Neural cell (in vitro differentiated cells): Measurements from ENCODE around the gene SLAMF9.

Experiments used
- CTCF ChIP-seq: fragments of 450-650 bp; IDR thresholded peaks from 2 replicates; pipeline ENCODE4 v1.5.1; 2014; ENCODE audit warnings: antibody characterized with exemption, mild to moderate bottlenecking, moderate library complexity; ENCODE audit not compliant: poor library complexity, severe bottlenecking
- EP300 ChIP-seq: fragments of 450-650 bp; conservative IDR thresholded peaks from 2 replicates; pipeline ENCODE4 v1.6.1; 2014; ENCODE audit warnings: antibody characterized with exemption, mild to moderate bottlenecking, moderate library complexity; ENCODE audit not compliant: poor library complexity, severe bottlenecking
- EZH2 ChIP-seq: fragments of 200-600, 300-800 bp; shearing (Covaris generic), sonication (generic); IDR thresholded peaks from 2 replicates; pipeline ENCODE4 v1.6.1; 2014; ENCODE audit warnings: antibody characterized with exemption, low read length, borderline replicate concordance, mild to moderate bottlenecking; ENCODE audit not compliant: insufficient read depth, poor library complexity, severe bottlenecking
- POLR2AphosphoS5 ChIP-seq: IDR thresholded peaks from 2 replicates; pipeline ENCODE4 v1.6.1; 2012
- SMC3 ChIP-seq: fragments of 450-650 bp; conservative IDR thresholded peaks from 2 replicates; pipeline ENCODE4 v1.6.1; 2014; ENCODE audit warnings: antibody characterized with exemption, mild to moderate bottlenecking, moderate library complexity; ENCODE audit not compliant: poor library complexity

- no peak for TF ChIP-seq CTCF
- TF ChIP-seq EP300: no peak
- no peak for TF ChIP-seq EZH2
- TF ChIP-seq SMC3: no peak
- TF ChIP-seq POLR2AphosphoS5: no peak
Observed at GRCh38 chr1:159981351-159982055, 27.5 kb upstream of the SLAMF9 start.
